Measurements from ENCODE around the gene DEAF1.

DNA sequence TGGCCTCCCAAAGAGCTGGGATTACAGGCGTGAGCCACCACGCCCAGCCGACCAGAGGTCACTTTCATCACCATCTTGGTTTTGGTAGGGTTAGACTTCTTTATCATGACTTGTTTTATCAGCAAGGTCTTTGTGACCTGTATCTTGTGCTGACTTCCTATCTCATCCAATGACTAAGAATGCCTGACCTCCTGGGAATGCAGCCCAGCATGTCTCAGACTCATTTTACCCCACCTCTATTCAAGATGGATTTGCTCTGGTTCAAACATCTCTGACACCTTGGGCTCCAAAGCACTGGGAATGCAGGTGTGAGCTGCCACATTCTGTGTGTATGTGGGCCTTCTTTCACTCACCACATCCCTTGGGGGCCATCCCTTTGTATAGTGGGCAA, 47.1 kb upstream of the DEAF1 start:
- TF ChIP-seq GABPB1 (CRISPR knock-in tag; IDR thresholded peaks at IDR 0.05) (no peak), TAF1 (IDR thresholded peaks at IDR 0.05; ENCODE audit: control insufficient read depth, extremely low read depth, insufficient read depth, low read length, severe bottlenecking) (no peak), SP1 (CRISPR knock-in tag; IDR thresholded peaks at IDR 0.05) (no peak), POLR2AphosphoS5 (IDR thresholded peaks at IDR 0.05; ENCODE audit: control insufficient read depth, insufficient read depth, low read depth, low read length) (no peak)
